SK-N-SH treated with all-trans-retinoic acid at 6 μM for 48 hours (cell line): ENCODE data around the gene KLK3.

ENCODE experiments used
- ESRRG ChIP-seq: fragments of 250-450 bp; sonication (Bioruptor Pico); IDR thresholded peaks from 2 replicates; pipeline ENCODE4 v1.6.1; 2021; ENCODE audit warnings: mild to moderate bottlenecking
- OSR1 ChIP-seq: fragments of 250-450 bp; sonication (Bioruptor Pico); IDR thresholded peaks from 2 replicates; pipeline ENCODE4 v1.8.0; 2022; ENCODE audit warnings: moderate library complexity, mild to moderate bottlenecking, inconsistent platforms
- PATZ1 ChIP-seq: fragments of 250-450 bp; sonication (Bioruptor Pico); IDR thresholded peaks from 2 replicates; pipeline ENCODE4 v1.8.0; 2020; ENCODE audit warnings: mild to moderate bottlenecking, moderate library complexity, borderline replicate concordance
- RARB ChIP-seq: fragments of 250-450 bp; sonication (Bioruptor Pico); IDR thresholded peaks from 2 replicates; pipeline ENCODE4 v1.8.0; 2021; ENCODE audit warnings: mild to moderate bottlenecking, moderate library complexity
- TOX ChIP-seq: fragments of 250-450 bp; sonication (Bioruptor Pico); IDR thresholded peaks from 2 replicates; pipeline ENCODE4 v1.8.0; 2021; ENCODE audit warnings: mild to moderate bottlenecking, moderate library complexity, borderline replicate concordance
- ZC3H10 ChIP-seq: fragments of 250-450 bp; sonication (Bioruptor Pico); IDR thresholded peaks from 2 replicates; pipeline ENCODE4 v1.5.1; 2021; ENCODE audit warnings: mild to moderate bottlenecking, moderate library complexity
- ZNF565 ChIP-seq: fragments of 450-650 bp; formaldehyde crosslinking; conservative IDR thresholded peaks from 2 replicates; pipeline ENCODE4 v1.5.0; 2020; ENCODE audit warnings: low read depth, mild to moderate bottlenecking, moderate library complexity
- TF ChIP-seq, protein P1 (sequence below): fragments of 250-450 bp; sonication (Bioruptor Pico); IDR thresholded peaks from 2 replicates; pipeline ENCODE4 v1.5.1; 2021; ENCODE audit warnings: mild to moderate bottlenecking, moderate library complexity

DNA sequence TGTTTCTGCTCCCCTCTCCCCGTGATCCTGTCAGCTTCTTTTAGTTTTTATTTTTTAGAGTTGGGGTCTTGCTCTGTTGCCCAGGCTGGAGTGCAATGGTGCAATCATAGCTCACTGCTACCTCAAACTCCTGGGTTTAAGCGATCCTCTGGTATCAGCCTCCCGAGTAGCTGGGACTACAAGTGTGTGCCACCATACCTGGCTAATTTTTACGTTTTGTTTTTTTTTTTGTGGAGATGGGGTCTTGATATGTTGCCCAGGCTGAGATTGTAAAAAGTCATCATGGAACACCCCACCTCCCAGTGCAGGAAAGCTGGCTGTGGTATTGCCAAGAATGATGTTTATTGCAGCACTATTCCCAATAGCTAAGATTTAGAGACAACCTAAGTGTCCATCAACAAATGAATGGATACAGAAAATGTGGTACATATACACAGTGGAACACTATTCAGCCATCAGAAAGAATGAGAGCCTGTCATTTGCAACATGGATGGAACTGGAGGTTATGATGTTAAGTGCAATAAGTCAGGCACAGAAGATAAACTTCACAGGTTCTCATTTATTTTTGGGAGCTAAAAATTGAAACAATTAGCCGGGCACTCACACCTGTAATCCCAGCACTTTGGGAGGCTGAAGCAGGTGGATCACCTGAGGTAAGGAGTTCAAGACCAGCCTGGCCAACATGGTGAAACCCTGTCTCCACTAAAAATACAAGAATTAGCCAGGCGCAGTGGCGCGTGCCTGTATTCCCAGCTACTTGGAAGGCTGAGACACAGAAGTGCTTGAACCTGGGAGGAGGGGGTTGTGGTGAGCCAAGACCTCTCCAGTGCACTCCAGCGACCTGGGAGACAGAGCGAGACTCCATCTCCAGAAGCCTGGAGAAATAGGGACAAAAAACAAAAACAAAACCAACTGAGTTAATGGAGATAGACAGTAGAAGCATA is 14.7 kb upstream of the KLK3 start:
- TF ChIP-seq OSR1 (CRISPR knock-in tag) (no peak), ESRRG (CRISPR knock-in tag) (no peak), TOX (CRISPR knock-in tag) (no peak), ZNF565 (CRISPR knock-in tag) (no peak), RARB (CRISPR knock-in tag) (no peak), ZC3H10 (CRISPR knock-in tag) (no peak), PATZ1 (CRISPR knock-in tag) (no peak)
- TF ChIP-seq, protein P1, sequence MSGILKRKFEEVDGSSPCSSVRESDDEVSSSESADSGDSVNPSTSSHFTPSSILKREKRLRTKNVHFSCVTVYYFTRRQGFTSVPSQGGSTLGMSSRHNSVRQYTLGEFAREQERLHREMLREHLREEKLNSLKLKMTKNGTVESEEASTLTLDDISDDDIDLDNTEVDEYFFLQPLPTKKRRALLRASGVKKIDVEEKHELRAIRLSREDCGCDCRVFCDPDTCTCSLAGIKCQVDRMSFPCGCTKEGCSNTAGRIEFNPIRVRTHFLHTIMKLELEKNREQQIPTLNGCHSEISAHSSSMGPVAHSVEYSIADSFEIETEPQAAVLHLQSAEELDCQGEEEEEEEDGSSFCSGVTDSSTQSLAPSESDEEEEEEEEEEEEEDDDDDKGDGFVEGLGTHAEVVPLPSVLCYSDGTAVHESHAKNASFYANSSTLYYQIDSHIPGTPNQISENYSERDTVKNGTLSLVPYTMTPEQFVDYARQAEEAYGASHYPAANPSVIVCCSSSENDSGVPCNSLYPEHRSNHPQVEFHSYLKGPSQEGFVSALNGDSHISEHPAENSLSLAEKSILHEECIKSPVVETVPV (CRISPR knock-in tag), result no peak
